ENCODE measurements around the gene BIVM.

- no peak for TF ChIP-seq POLR2AphosphoS5 (IDR thresholded peaks at IDR 0.05)
- TF ChIP-seq POLR2A (IDR thresholded peaks at IDR 0.05; ENCODE audit: low read depth), result no peak
- no peak for TF ChIP-seq CTCF (IDR thresholded peaks at IDR 0.05)
Measured at GRCh38 chr13:102769679-102770078, 29.2 kb upstream of the BIVM start.

Data from esophagus muscularis mucosa (tissue), 3 donors.